SIG-M5 (cell line): Measurements from ENCODE around the gene MMD.
"Not testable (repeated sequence)": the region's sequence is repeated elsewhere in the genome, so short reads cannot be mapped to it uniquely, and the experiment has no call there.

Experiments
- DNase-seq: peaks from one replicate; lab custom pipeline; 2025; lab: John Stamatoyannopoulos, UW

The MMD gene

GRCh38 chr17:55421179-55421934 is at the start of gene MMD:
MMD (minus strand) TSS chr17:55421835; CDS start chr17:55421695, 140 bp downstream.
- no peak for DNase-seq

GRCh38 chr17:55466671-55467070 is 45.0 kb upstream of the MMD start:
- no peak for DNase-seq

- DNase-seq: not testable (repeated sequence)
Observed at GRCh38 chr17:55465771-55466170, 44.1 kb upstream of the MMD start.

- no peak for DNase-seq
Observed at GRCh38 chr17:55463600-55463999, 42.0 kb upstream of the MMD start.

GRCh38 chr17:55462711-55463110 is 41.1 kb upstream of the MMD start:
- no peak for DNase-seq

GRCh38 chr17:55462234-55462633 is 40.6 kb upstream of the MMD start:
- DNase-seq: no peak

- DNase-seq: no peak
Observed at GRCh38 chr17:55458978-55459377, 37.3 kb upstream of the MMD start.

- no peak for DNase-seq
Observed at GRCh38 chr17:55458287-55458900, 36.8 kb upstream of the MMD start.

GRCh38 chr17:55456307-55457240 is 34.9 kb upstream of the MMD start:
- no peak for DNase-seq

GRCh38 chr17:55454906-55455474 is 33.4 kb upstream of the MMD start:
- DNase-seq: no peak

- no peak for DNase-seq
Observed at GRCh38 chr17:55453839-55454557, 32.4 kb upstream of the MMD start.

GRCh38 chr17:55452139-55452790 is 30.6 kb upstream of the MMD start:
- DNase-seq: no peak

GRCh38 chr17:55451758-55452138 is 30.1 kb upstream of the MMD start:
- DNase-seq: no peak

GRCh38 chr17:55451203-55451641 is 29.6 kb upstream of the MMD start:
- DNase-seq: no peak

GRCh38 chr17:55450232-55450825 is 28.7 kb upstream of the MMD start:
- no peak for DNase-seq

- DNase-seq: no peak
Observed at GRCh38 chr17:55448681-55449080, 27.0 kb upstream of the MMD start.

GRCh38 chr17:55446581-55447205 is 25.1 kb upstream of the MMD start:
- DNase-seq: no peak

- DNase-seq: not testable (repeated sequence)
Observed at GRCh38 chr17:55446004-55446403, 24.4 kb upstream of the MMD start.

- no peak for DNase-seq
Observed at GRCh38 chr17:55444471-55445441, 23.1 kb upstream of the MMD start.
